HG02973 (cell line): ENCODE data around the gene ELFN1.
"Not testable (repeated sequence)": the region's sequence is repeated elsewhere in the genome, so short reads cannot be mapped to it uniquely, and the experiment has no call there.

Experiments used
- ATAC-seq: cut with Tn5 transposase; IDR thresholded peaks from one replicate; pipeline ENCODE4 v1.9.1; 2021; ENCODE audit warnings: moderate library complexity; ENCODE audit not compliant: unreplicated experiment

ELFN1 gene

DNA sequence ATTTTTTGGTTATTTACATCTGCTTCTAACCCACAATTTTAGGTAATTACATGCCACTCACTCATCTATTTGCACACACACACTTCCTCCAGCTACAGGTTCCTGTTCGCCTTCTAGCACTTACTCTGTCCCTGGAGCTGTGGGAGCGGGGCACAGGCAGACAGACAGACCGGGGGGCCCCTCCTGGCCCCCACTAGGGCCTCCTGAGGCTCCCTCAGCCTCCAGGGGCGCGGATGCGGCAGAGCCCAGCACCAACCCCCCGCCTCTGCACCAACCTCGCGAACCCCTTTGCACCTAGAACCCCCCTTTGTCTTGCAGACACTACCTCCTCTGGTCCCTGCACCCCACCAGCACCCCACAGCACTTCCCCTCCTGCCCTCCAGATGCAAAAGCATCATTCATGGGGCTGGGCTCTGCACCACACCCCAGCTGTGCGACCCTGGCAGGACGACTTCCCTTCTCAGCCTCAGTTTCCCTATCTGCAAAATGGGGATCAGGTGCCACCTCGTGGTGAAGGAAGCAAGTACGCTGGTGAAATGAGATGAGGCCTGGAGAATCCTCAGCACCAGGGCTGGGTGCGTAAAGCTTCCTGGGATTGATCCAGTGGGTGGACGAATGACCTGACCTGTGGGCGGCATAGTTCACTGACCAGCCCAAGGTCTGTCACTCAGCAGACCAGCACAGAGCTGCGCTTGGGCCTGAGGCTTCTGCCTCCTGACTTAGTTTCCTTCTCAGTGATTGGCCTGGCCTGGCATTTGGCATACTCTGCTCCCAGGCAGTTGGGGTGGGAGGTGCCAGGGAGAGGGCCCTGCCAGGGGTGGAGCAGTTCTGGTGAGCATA lies 37.9 kb downstream of the ELFN1 start:
- no peak for ATAC-seq

GRCh38 chr7:1708596-1709251 lies 38.6 kb downstream of the ELFN1 start:
- ATAC-seq = no peak

- ATAC-seq = no peak
These were observed 39.2 kb downstream of the ELFN1 start for GRCh38 chr7:1709281-1709680.

DNA sequence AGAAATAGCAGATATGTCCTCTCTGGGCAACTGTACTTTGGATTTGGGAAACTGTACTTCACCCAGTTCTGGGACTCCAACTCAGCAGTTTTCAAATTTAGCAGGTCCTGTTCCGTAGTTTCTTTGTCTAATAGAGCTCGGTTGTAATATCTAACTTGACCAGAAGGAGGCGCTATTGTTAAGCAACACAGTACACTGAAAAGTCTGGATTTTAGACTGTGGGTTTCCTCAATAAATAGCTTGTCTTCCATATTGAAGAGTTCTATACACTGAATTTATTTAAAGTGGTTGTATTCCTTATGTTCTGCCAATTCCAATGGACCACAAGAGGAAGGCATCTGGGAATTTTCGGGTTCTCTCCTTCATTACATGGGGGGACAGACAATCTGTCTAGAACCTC lies 39.8 kb downstream of the ELFN1 start:
- no peak for ATAC-seq

- no peak for ATAC-seq
These were observed 40.9 kb downstream of the ELFN1 start for GRCh38 chr7:1710936-1711335.

- no peak for ATAC-seq
These were observed 42.9 kb downstream of the ELFN1 start for GRCh38 chr7:1712907-1713501.

GRCh38 chr7:1713502-1714484 lies 43.7 kb downstream of the ELFN1 start:
- no peak for ATAC-seq

DNA sequence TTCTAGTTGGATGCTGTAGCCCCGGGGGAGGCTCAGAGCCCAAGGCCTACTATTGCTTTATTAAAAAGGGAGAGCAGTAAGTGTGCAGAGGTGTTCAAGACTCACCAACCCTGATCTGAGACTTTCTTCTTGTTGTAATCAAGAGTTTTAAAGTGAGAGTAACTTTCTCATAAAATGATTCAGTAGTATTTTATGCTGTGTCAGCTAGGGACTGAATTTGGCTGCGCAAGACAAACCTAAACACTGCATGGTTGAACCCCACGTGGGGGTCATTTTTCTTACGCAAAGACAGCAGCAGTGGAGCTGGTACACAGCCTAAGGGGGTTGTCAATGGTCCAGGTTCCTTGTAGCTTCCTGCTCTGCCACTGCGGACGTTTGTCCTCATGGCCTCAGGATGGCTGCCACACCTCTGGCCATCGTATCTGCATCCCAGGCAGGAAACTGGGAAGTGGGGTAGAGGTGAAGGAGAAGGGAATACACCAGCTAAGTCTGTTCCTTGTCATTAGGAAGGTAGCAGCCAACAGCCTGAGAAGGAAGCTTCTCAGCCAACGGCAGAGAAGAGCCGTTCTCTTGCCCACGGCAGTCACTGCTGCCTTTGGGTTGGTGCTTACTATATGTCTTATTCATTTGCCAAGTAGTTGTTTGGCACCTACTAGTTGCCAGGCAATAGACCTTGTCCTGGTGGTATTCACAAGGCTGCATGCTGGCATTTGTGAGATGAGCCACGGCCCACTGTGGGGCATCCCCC lies 44.7 kb downstream of the ELFN1 start:
- no peak for ATAC-seq

DNA sequence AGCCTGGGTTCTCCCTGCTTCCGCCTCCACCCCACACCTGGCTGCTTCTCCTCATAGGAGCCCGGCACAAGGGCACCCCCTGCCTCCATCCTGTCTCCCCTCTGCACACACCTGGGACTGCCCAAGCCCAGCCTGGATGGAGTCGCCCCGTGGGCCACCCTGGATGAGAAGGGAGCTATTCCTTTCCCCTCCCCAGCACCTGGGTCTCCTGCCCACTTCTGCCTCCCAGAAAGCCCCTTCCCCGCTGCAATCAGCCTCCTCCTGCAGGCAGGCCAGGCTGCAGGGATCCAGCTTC lies 45.2 kb downstream of the ELFN1 start:
- ATAC-seq = no peak

DNA sequence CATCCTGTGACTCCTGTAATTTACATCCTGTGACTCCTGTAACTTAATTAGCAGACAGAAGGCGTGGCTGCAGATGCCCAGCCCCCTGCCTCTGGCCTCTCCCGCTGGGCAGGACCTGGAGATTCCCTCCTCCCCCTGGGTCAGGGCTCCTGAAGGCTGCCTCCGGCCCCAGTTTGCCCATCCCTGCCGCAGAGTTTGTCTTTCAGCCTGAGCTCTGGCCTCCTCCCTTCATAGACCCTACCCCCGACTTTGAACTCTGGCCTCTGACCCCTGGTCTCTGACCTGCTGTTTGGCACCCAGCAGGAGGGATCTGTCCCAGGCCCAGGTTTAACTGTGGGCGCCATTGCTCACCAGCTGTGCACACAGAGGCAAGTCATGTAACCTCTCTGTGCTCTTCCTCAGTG lies 45.6 kb downstream of the ELFN1 start:
- no peak for ATAC-seq

DNA sequence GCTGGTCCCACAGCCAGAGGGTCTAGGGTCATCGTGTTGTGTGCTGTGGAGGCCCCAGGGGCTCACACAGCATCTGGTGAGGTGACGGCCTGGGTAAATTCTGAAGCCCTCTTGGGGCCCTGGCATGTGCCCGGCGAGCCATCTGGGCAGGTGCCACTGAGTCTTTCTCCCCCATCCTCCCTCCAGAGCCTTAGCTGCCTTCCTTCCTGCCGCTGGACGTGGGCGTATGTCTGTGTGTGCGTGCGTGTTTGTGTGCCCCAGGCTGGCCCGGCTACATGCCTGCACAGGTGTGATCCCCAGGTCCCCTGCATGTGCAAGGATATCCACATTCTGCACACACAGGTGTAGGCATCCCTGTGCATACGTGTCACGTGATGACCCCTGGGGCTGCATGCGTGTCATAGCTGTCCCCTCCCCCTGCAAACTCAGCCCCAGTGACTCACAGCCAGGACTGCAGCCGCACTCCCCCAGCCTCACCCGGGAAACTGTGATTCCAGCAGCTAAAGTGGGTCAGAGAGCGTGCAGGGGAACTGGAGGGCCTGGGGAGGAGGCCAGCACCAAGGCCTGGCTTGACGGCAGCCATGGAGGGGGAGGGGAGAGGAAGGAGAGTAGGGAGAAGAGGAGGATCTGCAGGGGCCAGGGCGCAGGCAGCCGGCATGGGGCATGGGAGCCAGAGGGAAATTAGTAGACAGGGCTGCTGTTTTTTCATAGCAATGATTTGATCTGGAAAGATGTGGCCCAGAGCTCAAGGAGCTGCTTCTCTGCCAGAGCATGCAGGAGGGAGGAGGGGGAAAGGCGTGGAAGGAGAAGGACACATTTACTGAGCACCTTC lies 46.4 kb downstream of the ELFN1 start:
- no peak for ATAC-seq

GRCh38 chr7:1717095-1717483 lies 47.0 kb downstream of the ELFN1 start:
- no peak for ATAC-seq

DNA sequence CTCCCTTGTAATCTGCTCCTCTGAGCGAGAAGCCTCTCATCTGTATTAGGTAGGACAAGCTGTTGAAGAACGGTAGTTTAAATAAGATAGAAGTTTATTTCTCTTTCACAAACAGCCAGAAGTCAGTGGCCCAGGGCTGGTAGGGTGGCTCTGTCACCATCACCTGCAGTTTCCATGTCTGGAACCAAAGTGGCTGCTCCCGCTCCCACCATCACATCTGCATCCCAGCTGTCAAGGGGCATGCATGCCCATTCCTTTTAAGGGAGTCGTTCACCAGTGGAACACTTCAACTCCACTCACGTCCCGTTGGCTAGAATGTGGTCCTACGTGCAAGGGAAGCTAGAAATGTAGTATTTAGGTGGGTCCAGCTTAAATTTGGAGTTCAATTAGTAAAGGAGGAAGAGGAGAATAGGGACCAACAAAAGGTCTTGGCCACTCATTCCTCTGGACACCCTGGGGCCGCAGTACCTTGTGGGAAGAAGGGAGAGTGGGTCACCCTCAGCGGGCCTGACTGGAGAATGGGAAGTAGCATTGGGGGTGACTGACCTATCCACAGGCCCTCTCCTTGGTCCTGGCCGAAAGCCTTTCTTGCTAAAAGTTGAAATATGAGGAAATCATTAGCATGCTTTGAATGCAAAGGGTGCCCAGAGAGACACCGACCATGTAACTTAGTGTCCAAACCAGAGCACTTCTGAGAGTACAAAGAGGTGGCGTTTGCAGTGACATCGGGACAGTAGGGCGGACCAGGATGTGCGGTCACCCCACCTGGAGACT lies 48.0 kb downstream of the ELFN1 start:
- ATAC-seq = no peak

- not testable (repeated sequence) for ATAC-seq
These were observed 48.8 kb downstream of the ELFN1 start for GRCh38 chr7:1718850-1719249.

DNA sequence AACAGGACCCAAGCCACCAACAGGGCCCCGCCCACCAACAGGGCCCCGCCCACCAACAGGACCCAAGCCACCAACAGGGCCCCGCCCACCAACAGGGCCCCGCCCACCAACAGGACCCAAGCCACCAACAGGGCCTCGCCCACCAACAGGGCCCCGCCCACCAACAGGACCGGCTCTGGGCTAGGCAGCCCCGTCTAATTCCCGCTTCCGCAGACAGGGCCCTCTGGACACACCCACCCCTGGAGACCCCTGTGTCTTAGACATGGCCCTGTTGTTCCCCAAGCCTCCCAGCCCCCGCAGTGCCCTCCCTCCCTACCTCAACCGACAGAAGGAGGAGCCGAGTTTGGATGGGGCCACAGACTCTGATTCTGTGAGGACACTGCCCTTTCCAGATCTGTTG lies 49.2 kb downstream of the ELFN1 start:
- not testable (repeated sequence) for ATAC-seq

DNA sequence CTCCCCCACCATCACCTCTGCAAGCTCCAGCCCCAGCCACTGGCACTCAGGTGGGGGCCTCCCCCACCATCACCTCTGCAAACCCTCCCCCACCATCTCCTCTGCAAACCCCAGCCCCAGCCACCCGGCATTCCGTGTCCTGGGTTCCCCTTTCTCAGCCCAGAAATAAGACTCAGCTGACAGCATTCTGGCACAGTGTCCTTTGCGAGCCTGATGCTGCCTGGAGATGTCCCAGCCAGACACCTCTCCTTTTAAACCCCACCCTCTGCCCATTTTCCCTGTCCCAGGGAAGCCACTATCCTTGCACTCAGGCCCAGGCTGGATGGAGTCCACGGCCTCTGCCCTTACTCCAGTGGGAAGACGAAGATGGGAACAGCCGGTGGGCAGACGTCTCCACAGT lies 49.8 kb downstream of the ELFN1 start:
- ATAC-seq = no peak

GRCh38 chr7:1720326-1720725 lies 50.2 kb downstream of the ELFN1 start:
- no peak for ATAC-seq

GRCh38 chr7:1721047-1721690 lies 51.1 kb downstream of the ELFN1 start:
- no peak for ATAC-seq
